Brain microvascular endothelial cell (primary cell): ENCODE results near the gene ARL11.

ENCODE experiments used
- DNase-seq: peaks from one replicate; pipeline ENCODE4 v3.0.0-alpha.2; 2020
- H3K27ac ChIP-seq: fragments of 250-450 bp; sonication (Bioruptor Pico); 2 replicates; pipeline ENCODE4 v1.5.1; 2020; ENCODE audit warnings: mild to moderate bottlenecking, moderate library complexity
- H3K27me3 ChIP-seq: fragments of 250-450 bp; sonication (Bioruptor Pico); replicated peaks from 2 replicates; pipeline ENCODE4 v1.5.1; 2020; ENCODE audit warnings: mild to moderate bottlenecking
- H3K36me3 ChIP-seq: fragments of 250-450 bp; sonication (Bioruptor Pico); replicated peaks from 2 replicates; pipeline ENCODE4 v1.5.1; 2020; ENCODE audit warnings: mild to moderate bottlenecking
- H3K4me3 ChIP-seq: 2 replicates; pipeline ENCODE4 v1.5.1; 2011; ENCODE audit warnings: low read depth, mild to moderate bottlenecking, control low read depth, low read length, moderate library complexity
- CTCF ChIP-seq: IDR thresholded peaks from 2 replicates; pipeline ENCODE4 v1.5.1; 2011; ENCODE audit warnings: low read depth, mild to moderate bottlenecking, moderate library complexity, low read length, control low read depth, inconsistent platforms; ENCODE audit errors: missing control alignments
- in situ Hi-C: cut with HindIII; loops from 2 replicates; pipeline ENCODE4 v1.10.0; 2017; ENCODE audit warnings: low sequenced_read_pairs, low pct_ligation_motif_present

The ARL11 gene

GRCh38 chr13:49649963-49650312 lies 21.6 kb downstream of the ARL11 start:
- no peak for DNase-seq
- no peak for TF ChIP-seq CTCF
- Histone ChIP-seq H3K4me3 (no peak overlapping the region), H3K36me3 (no peaks in the 10 kb centered on the region), H3K27me3 (no peaks in the 10 kb centered on the region), H3K27ac (no peak overlapping the region)
- in situ Hi-C loops = no loop called here

GRCh38 chr13:49651570-49652354 lies 23.5 kb downstream of the ARL11 start:
- H3K27me3 ChIP-seq = no peaks in the 10 kb centered on the region
- H3K36me3 ChIP-seq = no peaks in the 10 kb centered on the region
- no peak overlapping the region for H3K4me3 ChIP-seq
- in situ Hi-C loops = no loop called here
- H3K27ac ChIP-seq = no peak overlapping the region
- TF ChIP-seq CTCF = no peak
- no peak for DNase-seq

GRCh38 chr13:49652355-49653305 lies 24.3 kb downstream of the ARL11 start:
- TF ChIP-seq CTCF = peak; percentile 65
- no peak overlapping the region for H3K4me3 ChIP-seq
- DNase-seq = no peak
- no peaks in the 10 kb centered on the region for H3K27me3 ChIP-seq
- no peak overlapping the region for H3K27ac ChIP-seq
- H3K36me3 ChIP-seq = no peaks in the 10 kb centered on the region
- in situ Hi-C loops = no loop called here

GRCh38 chr13:49653478-49653877 lies 25.2 kb downstream of the ARL11 start:
- Histone ChIP-seq H3K27me3 (no peaks in the 10 kb centered on the region), H3K27ac (no peak overlapping the region), H3K4me3 (no peak overlapping the region), H3K36me3 (no peaks in the 10 kb centered on the region)
- TF ChIP-seq CTCF = no peak
- no peak for DNase-seq
- in situ Hi-C loops = no loop called here

- TF ChIP-seq CTCF = no peak
- no peak for DNase-seq
- Histone ChIP-seq H3K4me3 (no peak overlapping the region), H3K27ac (no peak overlapping the region), H3K36me3 (no peaks in the 10 kb centered on the region), H3K27me3 (no peaks in the 10 kb centered on the region)
- in situ Hi-C loops = no loop called here
Observed at GRCh38 chr13:49654011-49654410, 25.7 kb downstream of the ARL11 start.
